T-helper 2 cell treated with Interferon-gamma antibody and Interleukin-4, amounts not matched to agents 100 ng/mL and 5 ng/mL, for 36 hours (primary cell): ENCODE results near the gene TMA7B. TPM values are rescaled to one million over a fixed set of nuclear protein-coding genes. Genes with fewer than 3 reads are reported as not detected.

ENCODE experiments used
- intact Hi-C: fragments of 100-400 bp; cut with micrococcal nuclease; formaldehyde crosslinking; loops from one replicate; pipeline ENCODE4 v1.15.1; 2023
- total RNA-seq: library from RNA; stranded (reverse); gene quantifications from 2 replicates; pipeline ENCODE4 v1.2.3, GENCODE V29; 2022

TMA7B gene
- 6.0 and 6.3 TPM in 2 replicates for total RNA-seq

DNA sequence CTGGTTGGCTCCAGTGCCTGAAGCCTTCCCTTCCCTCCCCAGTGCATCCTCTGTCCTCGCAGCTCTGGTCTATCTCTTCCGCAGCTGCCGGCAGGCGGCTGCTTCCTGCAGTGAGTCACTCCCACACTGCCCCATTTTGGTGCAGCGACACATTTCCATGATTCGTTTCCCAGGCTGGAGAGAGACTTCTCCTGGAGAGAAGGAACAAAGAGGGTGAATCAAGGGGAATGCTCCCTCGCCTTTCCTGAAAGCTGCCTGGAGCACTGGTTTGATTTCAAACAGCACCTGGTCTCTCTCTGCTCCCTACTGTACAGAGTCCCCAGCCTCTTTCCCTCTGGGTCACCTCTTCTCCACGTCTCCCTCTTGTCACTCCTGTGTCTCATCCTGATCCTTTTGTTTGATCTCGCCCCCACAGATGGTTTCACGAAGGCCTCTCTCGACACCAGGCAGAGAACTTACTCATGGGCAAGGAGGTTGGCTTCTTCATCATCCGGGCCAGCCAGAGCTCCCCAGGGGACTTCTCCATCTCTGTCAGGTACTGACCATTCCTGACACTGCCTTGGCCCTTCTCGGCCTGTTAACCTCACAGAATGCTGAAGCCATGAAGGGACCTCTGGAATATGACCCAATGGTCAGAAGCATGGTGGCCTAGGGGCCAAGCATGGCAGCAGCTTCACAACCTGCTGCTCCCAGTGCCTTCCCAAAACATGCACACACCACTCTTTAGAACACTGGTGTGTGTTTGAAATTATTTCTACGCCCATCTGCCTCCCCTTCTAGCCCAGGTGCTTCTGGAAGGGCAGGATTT lies at the start of gene TMA7B:
TSS of gene TMA7B (plus strand) at position 758 of the 808 bp plus-strand sequence. CDS start 3,978 bp downstream, outside the sequence.
- intact Hi-C loops, result loop anchor here (2.0 to 5.0 kb wide), 3 partner anchors 27 to 58 kb away; partner anchors contain the start of gene GRAP2

DNA sequence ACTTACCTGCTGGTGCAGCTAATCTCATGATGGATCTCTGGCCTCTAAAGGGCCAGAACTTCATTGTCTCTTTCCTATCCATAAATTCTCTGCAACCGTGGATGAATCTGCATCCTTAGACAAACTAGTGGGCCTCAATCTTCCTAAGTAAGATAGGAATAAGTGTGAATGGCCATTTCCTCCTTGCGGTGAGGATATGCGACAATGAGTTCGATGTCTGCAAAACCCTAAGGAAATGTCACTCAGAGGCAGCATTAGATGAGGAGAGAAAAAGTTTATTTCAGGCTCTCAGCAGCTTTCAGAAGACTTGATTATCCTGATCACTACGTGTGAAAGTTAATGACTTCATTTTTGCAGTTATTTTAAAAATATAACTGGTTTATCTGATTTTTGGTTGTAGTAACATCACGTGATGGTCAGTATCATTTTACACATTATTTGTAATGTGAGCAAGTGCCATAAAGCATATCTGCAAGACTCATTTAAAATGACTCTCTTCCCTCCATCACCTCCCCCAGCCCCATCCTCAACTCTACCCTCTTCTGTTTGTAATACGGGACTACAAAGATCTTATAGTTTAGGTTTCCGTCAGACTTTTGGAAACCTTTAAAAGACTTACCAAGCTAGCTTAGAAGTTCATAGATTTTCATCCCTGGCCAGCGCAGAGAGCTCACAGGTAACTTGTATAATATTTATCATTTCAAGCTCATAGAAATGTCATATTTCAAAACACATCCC lies 49.2 kb upstream of the TMA7B start:
- intact Hi-C loops, result loop anchor here (1.0 kb wide), 1 partner anchor 10 kb away; the partner anchor contains the start of gene GRAP2

DNA sequence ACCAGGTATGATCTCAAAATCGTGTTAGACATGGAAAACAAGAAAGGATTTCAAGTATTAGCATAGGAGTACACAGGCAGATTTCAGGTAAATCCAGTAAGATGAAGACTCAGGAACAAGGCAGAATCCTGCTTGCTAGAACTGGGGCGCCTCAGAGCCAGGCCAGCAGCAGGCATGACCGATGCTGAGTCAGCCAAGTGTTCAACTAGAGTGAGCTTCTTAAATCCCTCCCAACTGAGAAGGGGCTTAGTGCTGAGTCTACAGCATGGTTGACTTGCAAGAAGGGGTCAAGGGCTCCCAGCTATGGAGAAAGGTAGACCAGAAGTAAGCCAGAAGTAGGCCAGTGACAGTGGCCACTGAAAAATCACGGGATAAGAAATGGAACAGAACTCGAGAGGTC lies 46.9 kb upstream of the TMA7B start:
- intact Hi-C loops, result no loop called here

DNA sequence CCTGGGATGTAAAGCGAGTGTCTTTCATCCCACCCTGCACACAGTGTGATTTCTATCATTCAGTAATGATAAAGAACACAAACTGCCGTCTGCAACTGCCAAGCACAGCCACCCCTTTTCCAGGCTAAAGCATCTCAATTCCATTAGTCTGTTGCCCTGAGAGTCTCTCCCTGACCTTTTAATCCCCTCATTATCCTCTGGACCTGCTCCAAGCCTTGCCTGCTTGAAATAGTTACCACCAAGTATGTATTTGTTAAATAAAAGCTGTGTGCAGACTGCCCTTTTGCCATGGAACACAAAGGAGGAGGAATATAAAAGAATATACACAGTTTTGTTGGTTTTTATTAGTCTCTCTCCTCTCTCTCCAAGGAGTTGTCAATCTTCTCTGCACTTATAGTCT lies 46.3 kb upstream of the TMA7B start:
- intact Hi-C loops, result no loop called here

DNA sequence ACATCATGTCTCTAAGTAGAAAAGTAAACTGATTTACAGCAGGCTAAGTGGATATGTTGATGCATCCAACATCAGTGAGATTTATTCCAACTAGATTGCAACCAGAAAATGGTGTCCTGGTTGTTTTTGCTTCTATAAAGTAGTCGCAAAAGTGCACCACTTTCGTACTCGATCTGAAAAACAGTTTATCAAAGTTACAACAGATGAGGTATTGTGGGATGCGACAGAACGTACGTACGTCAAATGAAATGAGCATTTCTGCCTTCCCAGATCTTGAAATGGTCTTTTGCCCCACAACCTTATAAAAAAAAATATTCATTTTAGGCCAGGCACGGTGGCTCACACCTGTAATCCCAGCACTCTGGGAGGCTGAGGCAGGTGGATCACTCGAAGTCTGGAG lies 45.6 kb upstream of the TMA7B start:
- intact Hi-C loops, result no loop called here

DNA sequence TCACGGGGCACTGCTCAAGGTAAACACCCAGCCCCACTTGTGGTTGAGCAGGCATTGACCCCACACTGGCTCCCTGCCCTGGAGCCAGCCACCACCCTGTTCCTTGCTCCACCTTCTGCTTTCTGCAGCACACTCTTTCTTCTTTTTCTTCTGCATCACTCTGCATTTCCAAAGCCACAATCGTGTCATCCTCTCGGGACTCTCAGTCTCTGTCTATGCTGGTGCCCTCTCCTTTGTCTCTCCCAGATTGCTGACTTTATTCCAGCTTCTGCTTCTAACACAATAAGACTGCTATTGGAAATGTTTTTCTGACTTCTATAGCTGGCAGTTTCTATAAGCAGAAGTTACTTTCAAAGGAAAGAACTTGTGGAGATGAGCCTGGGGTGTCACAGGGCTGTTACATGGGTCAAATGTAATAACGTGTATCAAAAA lies 44.9 kb upstream of the TMA7B start:
- intact Hi-C loops, result no loop called here

DNA sequence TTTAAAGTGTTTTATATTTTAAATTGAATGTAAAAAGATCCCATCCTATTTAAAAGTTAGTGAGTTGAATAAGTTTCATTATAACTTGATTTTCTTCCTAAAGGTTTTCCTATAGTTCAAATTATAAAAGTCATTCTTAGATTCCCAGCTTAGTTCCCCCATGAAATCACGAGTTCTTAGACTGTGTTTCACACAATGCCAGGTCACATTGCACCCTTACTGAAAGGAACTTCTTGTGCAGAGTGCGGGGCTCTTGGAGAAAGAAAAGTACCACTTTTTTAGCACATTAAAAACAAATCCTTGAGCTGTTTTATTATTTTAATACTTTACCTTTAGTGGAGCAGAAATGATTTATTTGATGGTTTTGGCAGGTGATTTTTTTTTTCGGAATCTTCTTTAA lies 43.7 kb upstream of the TMA7B start:
- intact Hi-C loops, result no loop called here

DNA sequence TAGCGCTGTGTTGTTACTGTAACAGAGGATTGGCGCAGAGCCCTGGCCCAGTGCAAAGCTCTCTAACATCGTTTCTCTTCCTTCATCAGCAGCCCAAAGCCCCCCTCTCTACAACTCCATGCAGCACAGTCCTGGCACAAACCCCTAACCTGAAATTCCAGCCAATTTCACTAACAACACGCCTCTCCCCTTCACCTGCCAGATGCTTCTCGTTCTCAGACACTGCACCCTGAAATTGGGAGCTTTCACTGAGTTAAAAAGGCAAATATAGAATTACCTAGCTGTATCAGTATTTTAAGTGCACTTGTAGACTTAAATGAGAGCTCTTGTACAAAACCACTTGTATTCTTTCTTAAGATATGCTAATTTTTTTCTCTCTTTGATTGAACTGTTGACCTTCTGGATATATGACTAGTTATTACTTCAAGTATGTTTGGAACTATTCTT lies 43.0 kb upstream of the TMA7B start:
- intact Hi-C loops, result no loop called here

DNA sequence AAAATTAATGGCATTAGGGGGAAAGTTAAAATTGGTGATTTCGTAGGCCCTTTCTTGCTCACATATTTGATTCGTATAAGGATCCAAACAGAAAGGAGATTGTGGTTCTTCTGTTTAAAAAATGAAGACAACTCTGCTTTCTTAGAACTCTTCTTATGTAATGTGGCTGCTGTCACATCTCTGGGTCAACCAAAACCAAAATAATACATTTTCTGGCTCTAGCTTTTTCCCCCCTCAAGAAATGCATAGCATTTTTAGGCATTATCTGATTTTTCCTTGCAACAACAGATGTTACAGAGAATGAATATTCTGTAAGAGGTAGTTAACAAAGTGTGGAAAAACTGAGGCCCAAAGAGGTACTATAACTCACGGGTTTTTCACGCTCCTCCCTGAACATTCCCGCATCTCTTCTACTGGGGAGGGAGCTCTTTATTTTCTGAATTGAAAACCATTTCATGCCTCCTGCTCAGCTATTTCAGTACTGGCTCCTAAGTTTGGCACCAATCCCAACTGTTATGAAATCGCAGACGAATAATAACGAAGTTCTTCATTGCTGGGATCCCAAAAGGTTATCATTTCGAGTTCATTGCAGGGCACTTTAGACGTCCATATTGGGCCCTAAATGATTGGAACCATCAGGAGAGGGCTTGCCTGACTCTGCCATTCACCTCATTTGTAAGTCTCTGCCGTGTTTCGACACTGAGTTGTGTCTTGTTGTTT lies 42.3 kb upstream of the TMA7B start:
- intact Hi-C loops, result no loop called here

DNA sequence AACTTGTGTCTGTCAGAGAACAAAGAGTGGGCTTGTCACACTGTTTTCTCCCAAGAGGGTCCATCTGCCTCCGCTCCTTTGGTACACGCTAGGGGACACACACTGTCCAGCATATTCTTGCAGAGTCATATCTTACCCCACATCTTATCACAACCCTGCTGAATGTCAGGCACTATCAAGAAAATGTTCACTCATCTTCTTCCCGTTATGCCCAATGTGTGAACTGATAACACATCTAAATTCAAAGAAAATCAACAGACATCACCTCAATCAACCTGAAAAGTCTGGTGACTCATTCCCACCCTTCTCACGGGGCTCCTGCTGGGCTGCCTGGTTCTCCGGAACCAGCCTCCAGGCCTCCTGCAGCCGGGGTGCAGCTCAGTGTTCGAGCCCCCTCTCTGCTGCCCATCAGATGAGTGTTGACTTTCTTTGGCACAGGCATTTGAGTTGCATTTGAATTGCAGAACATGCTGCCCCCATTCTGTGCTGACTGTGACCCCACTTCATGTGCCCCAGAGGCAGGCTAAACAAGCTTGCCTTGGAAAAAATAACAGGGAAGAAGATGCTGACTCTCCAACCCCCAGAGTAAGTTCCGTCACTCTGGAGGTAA lies 40.0 kb upstream of the TMA7B start:
- intact Hi-C loops, result loop anchor here (1.0 to 5.0 kb wide), 2 partner anchors 10 to 42 kb away; partner anchors contain the start of gene TMA7B

DNA sequence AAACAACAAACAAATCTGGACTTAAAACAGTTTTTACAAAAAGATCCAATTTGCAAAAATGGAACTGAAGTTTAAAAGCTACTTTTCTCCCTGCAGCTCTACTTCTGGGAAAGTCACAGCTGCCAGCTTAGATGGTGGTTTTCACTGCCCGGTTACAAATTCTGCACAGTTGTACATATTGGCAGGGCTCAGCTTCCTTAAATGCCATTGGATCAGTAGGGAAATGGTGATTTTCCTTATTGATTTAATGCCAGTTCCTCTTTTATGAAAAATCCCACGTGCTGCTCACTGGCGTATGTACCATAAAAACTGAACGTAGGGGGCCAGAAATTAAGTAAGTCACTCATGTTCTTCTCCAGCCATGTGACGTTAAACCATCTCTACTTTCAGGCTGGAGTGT lies 36.5 kb upstream of the TMA7B start:
- intact Hi-C loops, result loop anchor here (5.0 kb wide), 1 partner anchor 39 kb away; the partner anchor contains the start of gene TMA7B

DNA sequence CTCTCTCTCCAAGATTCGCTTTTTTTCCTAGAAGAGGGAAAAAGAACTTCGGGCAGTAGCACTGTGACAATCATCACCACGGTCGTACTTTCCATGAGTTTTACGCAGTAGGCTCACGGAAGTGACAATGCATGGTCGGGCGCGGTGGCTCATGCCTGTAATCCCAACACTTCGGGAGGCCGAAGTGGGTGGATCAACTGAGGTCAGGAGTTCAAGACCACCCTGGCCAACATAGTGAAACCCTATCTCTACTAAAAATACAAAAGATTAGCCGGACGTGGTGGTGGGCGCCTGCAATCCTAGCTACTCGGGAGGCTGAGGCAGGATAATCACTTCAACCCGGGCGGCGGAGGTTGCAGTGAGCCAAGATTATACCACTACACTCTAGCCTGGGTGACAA lies 35.9 kb upstream of the TMA7B start:
- intact Hi-C loops, result loop anchor here (5.0 kb wide), 1 partner anchor 38 kb away; the partner anchor contains the start of gene TMA7B

DNA sequence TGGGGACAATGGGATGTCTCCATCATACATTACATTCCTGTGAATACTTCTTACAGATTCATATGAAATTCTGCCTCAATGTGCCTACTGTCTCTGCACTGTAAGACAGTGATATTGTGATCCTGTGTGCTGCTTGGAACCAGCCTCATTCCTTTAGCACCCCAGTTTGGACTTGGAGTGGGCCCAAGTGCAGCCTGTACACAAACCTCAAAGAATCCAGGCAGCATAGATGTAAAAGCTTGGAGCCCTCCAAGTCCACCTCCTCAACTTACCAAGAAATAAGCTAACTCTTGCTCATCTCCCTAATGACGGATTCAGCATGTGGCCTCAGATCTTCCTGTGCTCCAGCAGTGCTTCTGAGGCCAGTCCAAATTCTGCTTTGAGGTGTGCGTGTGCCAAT lies 34.9 kb upstream of the TMA7B start:
- intact Hi-C loops, result loop anchor here (5.0 kb wide), 1 partner anchor 393 kb away; the partner anchor contains the start of gene RPS19BP1

DNA sequence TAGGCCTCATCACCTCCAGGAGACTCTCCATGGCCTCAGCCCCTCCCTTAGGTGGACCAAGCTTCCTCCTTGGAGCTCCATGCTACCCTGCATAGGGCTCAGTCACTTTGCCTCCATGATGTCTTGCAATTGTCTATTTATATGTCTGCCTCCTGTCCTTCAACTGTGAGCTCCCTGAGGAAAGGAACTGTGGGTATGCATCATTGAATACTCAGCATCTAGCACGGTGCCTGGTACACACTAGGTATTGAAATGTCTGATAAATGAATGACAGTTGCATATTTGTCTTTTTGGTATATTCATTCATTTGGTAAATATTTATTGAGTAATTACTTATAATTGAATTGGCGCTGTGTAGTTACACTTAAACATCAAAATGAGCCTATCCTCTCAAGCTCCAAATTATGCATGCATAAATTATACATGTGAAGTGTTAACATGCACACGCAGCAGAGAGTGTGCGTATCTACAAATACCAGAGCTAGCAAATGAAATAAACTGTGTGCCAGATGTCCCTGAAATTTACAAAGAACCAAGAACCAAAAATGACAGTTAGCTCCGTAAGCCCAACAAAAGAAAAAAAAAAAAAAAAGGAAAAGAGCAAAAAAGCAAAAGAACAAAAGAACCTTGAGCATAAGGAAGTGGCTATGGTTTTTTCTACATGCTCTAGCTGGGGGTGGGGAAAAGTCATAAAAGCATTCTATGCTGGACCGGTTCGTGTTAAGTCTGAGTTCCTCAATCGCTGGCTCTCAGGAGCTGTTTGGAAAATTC lies 34.1 kb upstream of the TMA7B start:
- intact Hi-C loops, result loop anchor here (5.0 kb wide), 1 partner anchor 394 kb away; the partner anchor contains the start of gene RPS19BP1

DNA sequence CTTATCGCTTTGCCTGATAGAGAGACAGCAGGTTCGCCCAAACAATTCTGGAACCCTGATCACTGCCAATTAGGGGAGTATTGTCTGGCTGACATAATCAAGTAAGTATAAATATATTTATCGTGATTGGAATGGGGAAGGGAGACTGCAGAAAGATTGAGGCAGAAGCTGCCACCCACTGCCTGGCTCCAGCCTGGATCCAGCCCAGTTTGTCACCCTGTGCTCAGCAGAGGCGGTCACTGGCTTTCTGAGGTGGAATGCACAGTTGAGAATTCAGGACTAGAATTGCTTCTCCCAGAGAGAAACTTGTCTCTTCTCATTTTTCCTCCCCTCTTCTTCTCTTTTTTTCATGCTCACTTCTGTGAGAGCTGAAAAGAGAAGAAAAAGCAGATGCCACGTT lies 33.4 kb upstream of the TMA7B start:
- intact Hi-C loops, result loop anchor here (5.0 kb wide), 1 partner anchor 394 kb away; the partner anchor contains the start of gene RPS19BP1

DNA sequence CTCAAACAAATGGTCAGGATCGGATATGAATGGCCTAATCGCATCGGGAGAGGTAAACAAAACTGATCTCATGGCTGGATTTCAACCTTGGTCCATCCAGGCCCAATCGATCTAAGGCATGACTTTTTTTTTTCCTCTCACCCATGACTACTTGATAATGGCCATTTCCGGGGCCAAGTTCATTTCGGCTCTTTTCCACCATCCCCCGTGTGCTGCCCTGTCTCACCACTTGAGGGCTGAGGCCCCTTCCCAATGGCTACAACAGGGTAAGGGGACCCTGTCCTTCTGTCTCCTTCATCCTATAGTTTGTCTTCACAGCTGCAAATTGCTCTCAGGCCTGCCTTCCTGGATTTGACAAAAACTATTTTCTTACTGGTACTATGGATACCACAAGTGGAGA lies 32.7 kb upstream of the TMA7B start:
- intact Hi-C loops, result loop anchor here (5.0 kb wide), 1 partner anchor 395 kb away; the partner anchor contains the start of gene RPS19BP1

DNA sequence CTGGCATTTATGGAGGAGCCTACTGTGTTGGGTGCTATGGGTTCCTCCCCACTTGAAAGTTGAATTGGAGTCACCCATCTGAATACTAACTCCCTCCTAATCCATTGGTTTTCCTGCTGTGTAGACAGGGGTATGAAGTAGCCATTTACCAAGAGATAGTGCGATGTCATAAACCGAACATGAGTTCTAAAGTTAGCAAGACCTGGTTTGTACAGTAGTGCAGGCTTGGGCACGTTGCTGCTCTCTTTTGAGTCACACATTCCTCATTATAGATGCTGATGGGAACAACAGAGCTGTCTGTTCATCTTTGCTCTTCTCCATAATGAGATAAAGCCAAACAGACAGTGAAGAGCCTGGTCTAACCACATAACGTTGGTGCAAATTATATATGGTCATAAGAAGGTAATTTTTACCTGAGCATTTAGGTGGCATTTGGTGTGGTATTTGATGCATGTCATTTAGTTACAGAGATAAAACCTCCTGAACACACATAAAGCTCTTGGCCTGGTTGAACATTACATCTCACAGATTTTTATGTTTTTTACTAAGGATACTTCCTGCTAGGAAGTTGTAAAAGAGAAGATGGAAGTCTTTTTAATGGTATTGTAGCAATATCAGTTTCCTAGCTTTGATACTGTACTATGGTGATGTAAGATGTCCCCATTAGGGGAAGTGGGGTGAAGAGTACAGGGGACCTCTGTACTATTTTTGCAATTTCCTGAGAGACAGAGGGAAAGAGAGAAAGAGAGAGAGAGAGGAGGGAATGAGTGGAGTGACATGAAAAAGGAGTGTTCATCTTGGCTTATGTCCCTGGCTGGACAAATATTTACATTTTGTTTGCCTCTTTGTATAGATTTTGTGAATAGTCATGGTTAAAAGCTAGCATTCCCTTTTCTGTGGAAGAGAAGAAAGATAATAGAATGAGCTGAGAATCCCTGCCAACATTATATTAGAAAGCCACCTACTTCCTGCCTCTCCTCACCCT lies 31.4 kb upstream of the TMA7B start:
- intact Hi-C loops, result loop anchor here (5.0 kb wide), 1 partner anchor 397 kb away; the partner anchor contains the start of gene RPS19BP1

DNA sequence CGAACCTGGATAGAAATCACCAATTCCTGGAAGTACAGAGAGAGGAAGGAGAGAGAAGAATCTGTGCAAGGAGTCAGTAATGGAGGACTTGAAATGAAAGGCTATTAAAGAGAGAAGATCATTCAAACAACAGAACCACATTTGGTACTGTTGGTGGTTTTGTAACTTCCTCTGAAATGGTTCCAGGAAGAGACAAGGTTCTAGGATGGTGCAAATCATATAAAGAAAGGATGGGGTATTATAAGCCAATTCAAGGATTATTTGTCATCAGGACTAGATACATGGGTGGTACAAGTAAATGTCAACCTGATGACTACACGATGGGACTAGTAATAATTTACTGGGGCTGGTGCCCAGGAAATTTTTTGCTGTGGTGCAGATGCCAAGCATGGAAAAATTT lies 28.9 kb upstream of the TMA7B start:
- intact Hi-C loops, result no loop called here
